Measurements from ENCODE around the gene ANKRD28. TPM values are rescaled to one million over a fixed set of nuclear protein-coding genes. Genes with fewer than 3 reads are reported as not detected.
A peak's percentile ranks its signal among the peaks of the same experiment; 100 is the strongest.
"Not testable (repeated sequence)": the region's sequence is repeated elsewhere in the genome, so short reads cannot be mapped to it uniquely, and the experiment has no call there.

Gene ANKRD28
- polyA plus RNA-seq, 1 experiment: 50.9 TPM

DNA sequence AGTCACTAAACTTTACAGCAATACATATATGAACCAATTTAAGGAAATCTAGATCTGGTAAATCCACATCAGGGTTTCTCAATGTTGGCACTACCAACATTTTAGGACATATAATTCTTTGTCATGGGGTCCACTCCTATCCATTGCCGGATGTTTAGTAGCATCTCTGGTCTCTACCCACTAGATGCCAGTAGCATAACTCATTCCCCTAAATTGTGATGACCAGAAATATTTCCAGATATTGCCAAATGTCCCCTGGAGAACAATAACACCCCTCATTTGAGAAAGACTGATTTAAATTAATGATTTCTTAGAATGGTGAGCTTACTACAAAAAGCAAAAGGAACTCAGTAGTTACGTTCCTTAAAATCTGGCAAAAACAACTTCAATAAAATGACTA lies 23.1 kb upstream of the ANKRD28 start:
- POLR2A ChIA-PET: no interaction called here
- no peaks in the 10 kb centered on the region for H3K27me3 ChIP-seq (ENCODE audit: control insufficient read depth, insufficient read depth, low read length)
- DNase-seq (ENCODE audit: low read depth): no peak
- H3K36me3 ChIP-seq (ENCODE audit: control insufficient read depth, insufficient read depth, low read length): no peaks in the 10 kb centered on the region
- CTCF ChIA-PET: interaction anchor here (0.7 to 1.3 kb wide), 3 partner anchors 225 to 426 kb away, joined by 3 to 4 read pairs (median 3); no protein-coding TSS in a partner anchor
- no peak overlapping the region for H3K4me3 ChIP-seq (ENCODE audit: low read depth, low read length)
- TF ChIP-seq, protein P1, sequence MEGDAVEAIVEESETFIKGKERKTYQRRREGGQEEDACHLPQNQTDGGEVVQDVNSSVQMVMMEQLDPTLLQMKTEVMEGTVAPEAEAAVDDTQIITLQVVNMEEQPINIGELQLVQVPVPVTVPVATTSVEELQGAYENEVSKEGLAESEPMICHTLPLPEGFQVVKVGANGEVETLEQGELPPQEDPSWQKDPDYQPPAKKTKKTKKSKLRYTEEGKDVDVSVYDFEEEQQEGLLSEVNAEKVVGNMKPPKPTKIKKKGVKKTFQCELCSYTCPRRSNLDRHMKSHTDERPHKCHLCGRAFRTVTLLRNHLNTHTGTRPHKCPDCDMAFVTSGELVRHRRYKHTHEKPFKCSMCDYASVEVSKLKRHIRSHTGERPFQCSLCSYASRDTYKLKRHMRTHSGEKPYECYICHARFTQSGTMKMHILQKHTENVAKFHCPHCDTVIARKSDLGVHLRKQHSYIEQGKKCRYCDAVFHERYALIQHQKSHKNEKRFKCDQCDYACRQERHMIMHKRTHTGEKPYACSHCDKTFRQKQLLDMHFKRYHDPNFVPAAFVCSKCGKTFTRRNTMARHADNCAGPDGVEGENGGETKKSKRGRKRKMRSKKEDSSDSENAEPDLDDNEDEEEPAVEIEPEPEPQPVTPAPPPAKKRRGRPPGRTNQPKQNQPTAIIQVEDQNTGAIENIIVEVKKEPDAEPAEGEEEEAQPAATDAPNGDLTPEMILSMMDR (IDR thresholded peaks at IDR 0.05; ENCODE audit: insufficient read depth, low read depth, low read length): no peak

DNA sequence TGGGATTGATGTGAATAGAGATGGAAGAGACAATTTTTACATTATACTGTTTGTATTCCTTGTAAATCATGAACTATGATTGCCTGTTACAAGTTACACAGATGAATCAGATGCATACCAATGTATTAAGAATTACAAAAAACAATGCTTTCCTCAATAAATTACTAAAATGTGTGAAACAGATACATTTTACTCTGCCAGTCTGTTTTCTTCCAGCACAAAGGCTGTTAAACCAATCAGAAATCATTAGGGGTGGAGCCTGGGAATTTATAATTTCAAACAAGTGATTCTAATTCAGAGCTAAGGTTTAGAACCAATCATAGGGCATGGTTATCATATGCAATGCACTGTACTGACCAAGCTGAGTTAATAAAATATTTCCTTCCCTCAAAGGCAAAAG lies 21.8 kb upstream of the ANKRD28 start:
- Histone ChIP-seq H3K27me3 (ENCODE audit: control insufficient read depth, insufficient read depth, low read length) (no peaks in the 10 kb centered on the region), H3K36me3 (ENCODE audit: control insufficient read depth, insufficient read depth, low read length) (no peaks in the 10 kb centered on the region), H3K4me3 (ENCODE audit: low read depth, low read length) (no peak overlapping the region)
- CTCF ChIA-PET: interaction anchor here (0.7 to 1.1 kb wide), 2 partner anchors 359 to 429 kb away, joined by 3 to 5 read pairs; no protein-coding TSS in a partner anchor
- POLR2A ChIA-PET: no interaction called here
- DNase-seq (ENCODE audit: low read depth): no peak
- TF ChIP-seq, protein P1 (IDR thresholded peaks at IDR 0.05; ENCODE audit: insufficient read depth, low read depth, low read length): no peak

DNA sequence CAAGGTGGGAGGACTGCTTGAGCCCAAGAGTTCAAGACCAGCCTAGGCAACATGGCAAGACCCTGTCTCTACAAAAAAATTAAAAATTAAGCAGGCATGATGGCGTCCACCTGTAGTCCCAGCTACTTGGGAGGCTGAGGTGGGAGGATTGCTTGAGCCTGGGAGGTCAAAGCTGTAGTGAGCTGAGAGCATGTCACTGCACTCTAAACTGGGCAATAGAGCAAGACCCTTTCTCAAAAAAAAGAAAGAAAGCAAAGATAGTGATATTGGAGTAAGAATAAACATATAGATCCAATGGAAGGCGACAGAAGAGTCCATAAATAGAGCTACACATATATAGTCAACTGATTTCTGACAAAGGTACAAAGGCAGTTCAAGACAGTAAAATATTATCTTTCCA lies 21.3 kb upstream of the ANKRD28 start:
- no peak for DNase-seq (ENCODE audit: low read depth)
- TF ChIP-seq, protein P1 (IDR thresholded peaks at IDR 0.05; ENCODE audit: insufficient read depth, low read depth, low read length): no peak
- ChIA-PET POLR2A (no interaction called here), CTCF (interaction anchor here (0.7 to 1.1 kb wide), 2 partner anchors 359 to 430 kb away, joined by 3 to 5 read pairs; no protein-coding TSS in a partner anchor)
- no peaks in the 10 kb centered on the region for H3K27me3 ChIP-seq (ENCODE audit: control insufficient read depth, insufficient read depth, low read length)
- no peaks in the 10 kb centered on the region for H3K36me3 ChIP-seq (ENCODE audit: control insufficient read depth, insufficient read depth, low read length)
- H3K4me3 ChIP-seq (ENCODE audit: low read depth, low read length): no peak overlapping the region

DNA sequence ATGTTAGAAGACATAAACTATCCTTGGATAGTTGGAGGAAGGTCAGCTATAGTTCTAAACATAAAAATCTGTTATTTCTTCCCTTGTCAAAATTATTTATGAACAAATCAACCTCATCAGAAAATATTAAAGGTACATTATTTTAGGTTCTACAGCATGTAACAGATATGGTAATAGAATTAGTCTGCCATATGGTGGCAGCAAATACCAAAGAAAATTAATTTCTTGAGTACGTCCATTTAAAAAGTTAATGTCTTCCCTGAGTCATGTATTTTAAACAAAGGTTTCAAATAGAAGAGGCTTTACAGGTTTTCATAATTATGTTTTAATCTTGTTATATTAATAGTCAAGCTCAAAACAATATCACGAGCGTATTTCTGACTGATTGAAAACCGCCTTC lies 17.9 kb upstream of the ANKRD28 start:
- H3K4me3 ChIP-seq (ENCODE audit: low read depth, low read length): no peak overlapping the region
- ChIA-PET CTCF (interaction anchor here (1.0 to 2.6 kb wide), 12 partner anchors 9 to 436 kb away, joined by 3 to 15 read pairs (median 4); no protein-coding TSS in a partner anchor), POLR2A (interaction anchor here (0.7 kb wide), 1 partner anchor 127 kb away, joined by 4 read pairs; no protein-coding TSS in a partner anchor)
- TF ChIP-seq, protein P1 (IDR thresholded peaks at IDR 0.05; ENCODE audit: insufficient read depth, low read depth, low read length): peak; percentile 30; the same call in 1 of the 2 replicates
- no peaks in the 10 kb centered on the region for H3K27me3 ChIP-seq (ENCODE audit: control insufficient read depth, insufficient read depth, low read length)
- H3K36me3 ChIP-seq (ENCODE audit: control insufficient read depth, insufficient read depth, low read length): no peaks in the 10 kb centered on the region
- no peak for DNase-seq (ENCODE audit: low read depth)

DNA sequence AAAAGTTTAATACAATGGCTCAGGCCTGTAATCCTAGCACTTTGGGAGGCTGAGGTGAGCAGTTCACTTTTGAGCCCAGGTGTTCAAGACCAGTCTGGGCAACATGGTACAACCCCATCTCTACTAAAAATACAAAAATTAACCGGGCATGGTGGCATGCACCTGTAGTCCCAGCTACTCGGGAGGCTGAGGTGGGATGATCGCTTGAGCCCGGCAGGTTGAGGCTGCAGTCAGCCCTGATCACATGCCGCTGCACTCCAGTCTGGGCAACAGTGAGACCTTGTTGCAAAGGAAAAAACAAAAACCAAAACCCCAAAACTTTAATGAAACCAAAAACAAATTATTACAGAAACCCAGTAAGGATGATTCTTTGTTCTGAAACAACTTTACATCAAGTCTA lies 15.3 kb upstream of the ANKRD28 start:
- CTCF ChIA-PET: interaction anchor here (0.8 to 3.8 kb wide), 6 partner anchors 181 to 737 kb away, joined by 3 to 57 read pairs (median 4); partner anchors contain the start of genes DPH3 and OXNAD1
- H3K36me3 ChIP-seq (ENCODE audit: control insufficient read depth, insufficient read depth, low read length); DNase-seq (ENCODE audit: low read depth); H3K27me3 ChIP-seq (ENCODE audit: control insufficient read depth, insufficient read depth, low read length); H3K4me3 ChIP-seq (ENCODE audit: low read depth, low read length); POLR2A ChIA-PET: not testable (repeated sequence)

DNA sequence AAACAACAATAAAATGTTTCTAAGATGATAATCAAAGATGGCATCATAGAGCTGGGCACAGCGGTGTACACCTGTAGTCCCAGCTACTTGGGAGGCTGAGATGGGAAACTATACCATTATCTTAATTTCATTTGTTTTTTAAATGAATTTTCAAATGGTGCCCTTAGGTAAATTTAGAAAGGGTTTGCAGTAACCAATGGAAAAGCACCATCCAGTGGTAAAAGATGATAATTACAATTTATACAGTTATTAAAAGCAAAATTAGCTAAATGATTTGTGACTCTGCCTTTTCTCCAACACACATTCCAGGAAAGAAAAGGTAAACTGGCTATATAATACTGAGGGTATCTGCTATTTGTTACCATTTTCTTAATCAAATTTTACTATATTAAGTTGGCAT lies 14.4 kb upstream of the ANKRD28 start:
- TF ChIP-seq, protein P1 (IDR thresholded peaks at IDR 0.05; ENCODE audit: insufficient read depth, low read depth, low read length): peak; percentile 39
- no peaks in the 10 kb centered on the region for H3K36me3 ChIP-seq (ENCODE audit: control insufficient read depth, insufficient read depth, low read length)
- CTCF ChIA-PET: interaction anchor here (0.7 to 3.8 kb wide), 14 partner anchors 9 to 738 kb away, joined by 3 to 57 read pairs (median 3); partner anchors contain the start of genes ANKRD28, DPH3 and OXNAD1
- H3K4me3 ChIP-seq (ENCODE audit: low read depth, low read length): no peak overlapping the region
- POLR2A ChIA-PET: interaction anchor here (0.6 kb wide), 2 partner anchors 13 to 18 kb away, joined by 3 read pairs; no protein-coding TSS in a partner anchor
- no peaks in the 10 kb centered on the region for H3K27me3 ChIP-seq (ENCODE audit: control insufficient read depth, insufficient read depth, low read length)
- DNase-seq (ENCODE audit: low read depth): no peak
